NCI-H748 (cell line): ENCODE results near the gene ZNF438.
"Not testable (repeated sequence)": the region's sequence is repeated elsewhere in the genome, so short reads cannot be mapped to it uniquely, and the experiment has no call there.

ENCODE experiments used
- DNase-seq: peaks from one replicate; lab custom pipeline; 2025; ENCODE audit not compliant: unreplicated experiment; lab: John Stamatoyannopoulos, UW

The ZNF438 gene

DNA sequence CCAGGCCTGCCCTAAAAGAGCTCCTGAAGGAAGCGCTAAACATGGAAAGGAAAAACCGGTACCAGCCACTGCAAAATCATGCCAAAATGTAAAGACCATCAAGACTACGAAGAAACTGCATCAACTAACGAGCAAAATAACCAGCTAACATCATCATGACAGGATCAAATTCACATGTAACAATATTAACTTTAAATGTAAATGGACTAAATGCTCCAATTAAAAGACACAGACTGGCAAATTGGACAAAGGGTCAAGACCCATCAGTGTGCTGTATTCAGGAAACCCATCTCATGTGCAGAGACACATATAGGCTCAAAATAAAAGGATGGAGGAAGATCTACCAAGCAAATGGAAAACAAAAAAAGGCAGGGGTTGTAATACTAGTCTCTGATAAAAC lies 82.4 kb downstream of the ZNF438 start:
- DNase-seq, result not testable (repeated sequence)

DNA sequence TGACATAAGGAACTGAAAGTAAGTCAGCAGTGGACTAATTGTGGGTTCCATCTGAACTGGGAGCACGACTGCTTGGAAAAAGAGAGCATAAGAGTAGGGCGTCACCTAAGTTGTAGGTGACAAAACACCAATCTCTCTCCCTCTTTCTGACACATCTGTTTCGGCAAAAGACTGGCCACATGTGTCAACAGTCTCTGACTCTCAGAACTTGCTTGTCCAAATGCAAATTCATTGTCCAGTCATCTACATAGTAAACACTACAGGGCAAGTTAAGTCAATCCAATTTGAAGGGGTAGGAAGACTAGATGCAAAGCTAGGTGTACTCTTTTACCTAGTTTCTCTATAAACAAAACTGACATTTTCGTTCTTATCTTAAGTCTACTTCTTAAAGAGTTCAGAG lies 87.7 kb downstream of the ZNF438 start:
- no peak for DNase-seq

DNA sequence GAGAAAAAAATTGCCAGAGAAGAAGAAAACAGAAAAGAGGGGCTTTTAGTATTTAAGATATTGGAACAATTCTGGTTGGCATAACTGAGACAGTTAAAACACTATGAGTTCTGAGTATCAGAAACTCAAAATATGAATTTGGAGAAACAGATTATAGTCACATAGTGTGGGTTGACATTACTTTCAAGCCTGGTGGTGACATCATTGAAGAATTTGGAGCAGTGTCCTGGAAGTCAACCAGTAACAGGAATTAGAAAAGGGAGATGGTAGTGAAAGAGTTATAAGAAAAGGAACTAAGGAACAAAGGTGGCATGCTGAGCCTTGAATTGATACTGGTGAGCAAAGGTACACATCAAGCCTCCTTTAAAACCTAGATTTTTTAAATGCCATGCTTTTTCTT lies 88.2 kb downstream of the ZNF438 start:
- DNase-seq, result no peak

DNA sequence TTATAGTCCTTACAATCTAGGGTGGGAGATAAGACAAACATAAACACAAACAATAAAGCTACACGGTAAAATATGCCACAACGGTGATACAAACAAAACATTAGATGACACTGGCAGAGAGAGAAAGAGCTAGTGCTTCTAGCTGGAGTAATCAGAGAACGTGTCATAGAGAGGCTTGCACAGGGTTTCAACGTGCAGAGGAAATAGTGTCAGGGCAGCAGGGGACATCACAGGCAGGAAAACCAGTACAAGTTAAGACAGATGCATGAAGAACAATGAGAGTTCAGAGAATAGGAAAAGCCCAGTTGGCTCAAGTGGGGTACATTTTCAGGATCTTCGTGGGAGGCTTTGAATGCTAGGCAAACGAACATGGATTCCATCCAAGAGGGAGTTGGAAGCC lies 91.4 kb downstream of the ZNF438 start:
- no peak for DNase-seq

DNA sequence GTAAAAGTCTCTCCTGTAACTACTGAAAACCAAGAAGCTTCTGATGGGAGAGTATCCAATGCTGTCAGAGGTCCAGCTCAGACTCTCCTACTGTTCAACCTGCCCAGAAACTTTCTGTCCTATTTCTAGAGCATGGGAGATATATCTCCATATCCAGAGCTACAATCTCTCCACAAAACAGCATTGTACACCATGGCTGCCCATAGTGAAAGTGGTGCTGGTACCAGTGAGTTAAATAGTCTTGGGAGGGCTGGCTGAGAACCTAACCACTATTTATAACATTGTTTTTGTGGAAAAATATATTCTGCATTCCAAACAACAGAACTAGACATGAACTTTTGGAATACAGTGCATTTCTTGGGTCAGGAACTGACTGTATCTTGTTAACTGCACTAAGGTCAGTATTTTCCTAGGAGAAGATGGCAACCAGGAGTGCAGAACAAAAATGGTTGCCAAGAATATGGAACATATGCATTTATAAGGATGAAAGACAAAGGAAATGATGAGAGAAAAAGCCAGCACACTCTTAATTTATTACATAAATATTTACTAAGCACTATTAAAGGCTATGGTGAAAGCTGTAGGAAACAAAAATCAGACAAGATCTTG lies 91.9 kb downstream of the ZNF438 start:
- DNase-seq, result no peak

DNA sequence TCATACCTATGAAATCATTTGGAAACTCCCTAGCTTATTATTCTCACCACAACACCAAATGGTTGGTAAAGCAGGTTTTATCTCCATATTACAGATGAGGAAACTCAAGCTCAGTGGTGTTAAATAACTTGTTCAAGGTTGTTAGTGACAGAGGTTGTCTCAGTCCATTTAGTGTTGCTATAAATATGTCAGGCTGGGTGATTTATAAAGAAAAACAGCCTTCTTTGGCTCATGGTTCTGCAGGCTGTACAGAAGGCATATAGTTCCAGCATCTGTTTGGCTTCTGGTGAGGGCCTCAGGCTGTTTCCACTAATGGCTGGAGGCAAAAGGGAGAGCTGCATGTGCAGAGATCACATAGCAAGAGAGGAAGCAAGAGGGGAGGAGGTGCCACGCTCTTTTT lies 96.6 kb downstream of the ZNF438 start:
- no peak for DNase-seq

DNA sequence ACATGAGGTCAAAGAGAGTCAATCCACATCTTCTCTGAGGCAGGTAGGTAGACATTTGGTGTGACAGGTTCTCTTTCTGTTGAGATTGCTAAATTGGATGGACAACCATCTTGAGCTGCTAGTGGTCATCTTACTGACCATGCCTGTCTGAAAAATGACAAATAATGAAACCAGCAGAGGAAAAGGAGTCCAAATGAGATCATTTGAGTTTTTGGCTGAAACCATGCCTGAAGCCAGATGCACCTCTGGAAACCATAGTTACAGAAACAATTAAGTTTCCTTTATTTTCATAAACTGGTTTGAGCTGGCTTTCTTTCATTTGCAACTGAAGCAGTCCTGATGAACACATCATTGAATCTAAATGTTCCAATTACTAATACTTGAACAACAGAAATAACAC lies 100.6 kb downstream of the ZNF438 start:
- DNase-seq, result no peak

DNA sequence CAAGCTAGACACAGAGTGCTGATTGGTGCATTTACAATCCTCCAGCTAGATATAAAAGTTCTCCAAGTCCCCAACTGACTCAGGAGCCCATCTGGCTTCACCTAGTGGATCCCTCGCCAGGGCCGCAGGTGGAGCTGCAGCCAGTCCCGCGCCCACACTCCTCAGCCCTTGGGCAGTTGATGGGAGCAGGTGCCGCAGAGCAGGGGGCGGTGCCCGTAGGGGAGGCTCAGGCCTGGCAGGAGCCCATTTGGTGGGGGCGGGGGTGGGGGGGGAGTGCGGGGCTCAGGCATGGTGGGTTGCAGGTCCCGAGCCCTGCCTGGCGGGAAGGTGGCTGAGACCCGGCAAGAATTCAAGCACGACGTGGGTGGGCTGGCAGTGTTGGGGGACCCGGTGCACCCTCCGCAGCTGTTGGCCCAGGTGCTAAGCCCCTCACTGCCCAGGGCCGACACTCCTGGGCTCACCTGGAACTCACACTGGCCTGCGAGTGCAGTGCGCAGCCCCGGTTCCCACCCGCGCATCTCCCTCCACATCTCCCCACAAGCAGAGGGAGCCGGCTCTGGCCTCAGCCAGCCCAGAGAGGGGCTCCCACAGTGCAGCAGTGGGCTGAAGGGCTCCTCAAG lies 101.7 kb downstream of the ZNF438 start:
- DNase-seq, result no peak

DNA sequence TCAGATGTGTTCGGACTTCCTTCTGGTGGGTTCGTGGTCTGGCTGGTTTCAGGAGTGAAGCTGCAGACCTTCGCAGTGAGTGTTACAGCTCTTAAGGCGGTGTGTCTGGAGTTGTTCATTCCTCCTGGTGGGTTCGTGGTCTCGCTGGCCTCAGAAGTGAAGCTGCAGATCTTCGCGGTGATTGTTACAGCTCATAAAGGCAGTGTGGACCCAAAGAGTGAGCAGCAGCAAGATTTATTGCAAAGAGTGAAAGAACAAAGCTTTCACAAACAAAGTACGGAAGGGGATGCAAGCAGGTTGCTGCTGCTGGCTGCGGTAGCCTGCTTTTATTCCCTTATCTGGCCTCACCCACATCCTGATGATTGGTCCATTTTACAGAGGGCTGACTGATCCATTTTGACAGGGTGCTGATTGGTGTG lies 102.3 kb downstream of the ZNF438 start:
- DNase-seq, result not testable (repeated sequence)

DNA sequence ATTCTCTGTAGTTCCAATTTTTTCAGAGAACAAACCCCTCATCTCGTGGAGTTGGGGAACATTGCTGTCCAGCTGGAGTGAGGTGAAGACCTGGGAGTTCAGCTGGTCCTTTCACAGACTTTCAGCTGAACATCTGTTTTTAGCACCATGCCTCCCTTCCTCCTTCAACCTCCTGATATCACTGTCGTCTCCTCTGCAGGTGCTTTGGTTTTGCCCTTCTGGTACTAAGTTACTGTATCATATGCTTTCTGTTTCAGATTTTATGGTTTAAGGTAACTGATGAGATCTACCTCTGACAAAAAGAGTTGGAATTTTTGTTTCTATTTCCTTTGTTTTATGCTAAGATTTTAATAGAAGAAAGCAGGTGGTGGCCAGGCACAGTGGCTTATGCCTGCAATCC lies 102.9 kb downstream of the ZNF438 start:
- DNase-seq, result no peak

DNA sequence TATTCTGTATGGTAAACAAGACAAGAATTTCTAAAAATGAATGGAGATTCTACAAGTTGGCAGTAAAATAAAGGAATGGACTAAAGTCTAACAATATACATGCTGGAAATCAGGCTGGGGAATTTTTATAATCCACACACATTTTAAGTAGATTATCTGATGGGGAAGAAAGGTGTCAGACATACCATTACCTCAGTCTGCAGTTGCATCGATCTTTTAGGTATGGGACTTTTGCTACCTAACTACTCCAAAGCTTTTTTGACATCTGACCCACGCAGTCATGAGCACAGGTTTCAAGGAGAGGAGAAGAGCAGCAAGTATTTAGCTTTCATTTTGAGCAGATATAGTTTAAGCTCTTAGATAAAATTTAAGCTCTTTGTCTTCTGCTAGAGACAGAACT lies 113.0 kb downstream of the ZNF438 start:
- no peak for DNase-seq

DNA sequence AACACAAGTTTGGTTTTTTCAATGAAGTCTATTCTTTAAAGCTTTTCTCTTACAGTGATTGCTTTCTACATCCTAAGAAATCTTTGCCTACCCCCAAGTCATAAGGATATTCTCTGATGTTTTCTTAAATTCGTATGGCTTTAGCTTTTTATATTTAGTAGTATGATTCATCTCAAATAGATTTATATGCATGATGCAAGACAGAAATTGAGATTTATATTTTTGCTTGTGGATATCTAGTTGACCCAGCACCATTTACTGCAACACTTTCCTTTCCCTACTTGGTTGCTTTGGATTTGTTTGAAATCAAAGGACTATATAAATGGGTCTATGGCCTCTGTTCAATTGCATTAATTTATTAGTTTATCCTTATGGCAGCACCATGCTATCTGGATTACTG lies 113.9 kb downstream of the ZNF438 start:
- DNase-seq, result no peak

DNA sequence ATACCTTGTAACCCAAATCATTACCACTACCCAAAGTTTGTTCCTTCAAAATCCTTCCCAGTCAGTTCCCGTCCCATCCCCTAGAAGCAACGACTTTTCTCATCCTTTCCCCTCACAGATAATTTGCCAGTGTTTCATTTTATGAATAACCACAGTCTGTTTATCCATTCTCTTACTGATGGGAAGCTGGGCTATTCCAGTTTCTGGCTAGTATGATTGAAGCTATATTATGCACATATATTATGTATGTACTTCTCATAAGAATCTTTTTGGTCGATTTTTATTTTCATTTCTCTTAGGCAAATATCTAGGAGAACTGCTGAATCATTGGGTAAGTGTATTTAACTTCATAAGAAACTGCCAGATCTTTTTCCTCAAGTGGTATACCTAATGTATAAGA lies 114.6 kb downstream of the ZNF438 start:
- no peak for DNase-seq

DNA sequence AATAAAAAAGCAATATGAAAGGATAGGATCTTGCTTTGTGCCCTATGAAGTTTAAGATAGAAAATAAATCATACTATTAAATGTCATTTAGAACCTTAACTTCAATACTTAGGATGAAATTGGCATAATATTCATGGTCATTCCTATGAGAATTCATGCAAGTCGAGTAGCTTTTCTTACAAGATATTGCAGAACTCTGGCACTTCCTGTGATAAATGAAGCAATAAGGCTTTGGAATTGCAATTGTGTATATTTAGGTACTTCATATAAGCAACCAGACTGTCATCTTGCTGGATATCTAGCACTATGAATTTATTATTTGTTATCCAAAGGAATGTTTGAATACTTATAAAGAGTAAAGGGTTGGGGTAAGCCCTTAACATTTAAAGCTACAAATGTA lies 116.5 kb downstream of the ZNF438 start:
- no peak for DNase-seq

DNA sequence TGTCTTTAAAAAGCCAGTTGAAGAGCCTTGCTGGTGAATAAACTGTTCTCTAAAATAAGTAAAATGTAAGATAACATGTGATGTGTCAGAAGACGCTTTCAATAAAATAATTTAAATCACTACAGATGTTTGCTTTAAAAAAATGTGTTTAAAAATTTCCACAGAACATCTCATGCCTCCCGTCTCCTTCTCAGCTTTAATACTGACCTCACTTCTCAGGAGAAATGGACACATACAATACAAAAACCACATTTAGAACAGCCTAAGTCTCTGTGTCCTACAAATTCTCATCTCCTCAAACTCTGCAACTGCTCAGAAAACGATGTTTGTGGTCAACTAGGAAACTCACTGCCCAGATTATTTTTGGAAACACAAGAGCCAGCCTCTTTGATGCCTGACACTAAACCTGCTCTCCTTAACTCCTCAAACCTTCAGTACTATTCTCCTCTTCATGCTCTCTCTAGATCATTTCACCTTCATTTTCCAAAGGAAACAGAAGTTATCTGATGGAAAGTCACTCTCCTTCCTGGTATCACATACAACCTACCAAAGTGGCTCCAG lies 120.3 kb downstream of the ZNF438 start:
- no peak for DNase-seq

DNA sequence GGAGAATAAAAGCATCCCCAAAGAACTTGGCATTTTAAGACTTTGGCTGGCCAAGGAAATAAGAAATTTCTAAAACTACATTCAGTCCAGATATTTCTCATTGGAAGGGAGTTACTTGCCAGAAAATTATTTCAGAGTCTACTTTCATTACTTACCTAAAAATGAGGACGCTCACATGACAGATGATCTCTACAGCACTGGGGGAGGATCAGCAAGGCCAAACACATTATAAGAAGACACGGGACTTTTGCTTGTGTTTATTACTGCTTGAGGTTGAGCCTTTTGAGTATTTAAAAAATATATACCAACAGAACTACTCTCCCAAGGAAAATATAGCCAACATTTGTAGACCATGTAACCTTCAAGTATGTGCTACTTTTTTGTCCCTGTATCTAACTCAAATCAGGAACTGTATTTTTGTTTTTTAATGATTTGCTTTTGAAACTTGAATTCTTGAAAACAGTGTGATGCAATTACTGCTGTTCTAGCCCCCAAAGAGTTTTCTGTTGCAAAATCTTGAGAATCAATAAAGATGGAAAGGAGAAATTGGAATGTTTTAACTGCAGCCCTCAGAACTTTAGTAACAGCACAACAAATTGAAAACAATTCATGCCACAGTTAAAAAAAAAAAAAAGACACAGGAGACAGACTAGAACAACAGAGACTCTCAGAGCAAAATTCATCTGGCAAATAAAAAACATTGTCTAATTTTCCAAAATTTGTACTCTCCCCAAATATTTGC lies 128.1 kb downstream of the ZNF438 start:
- no peak for DNase-seq

DNA sequence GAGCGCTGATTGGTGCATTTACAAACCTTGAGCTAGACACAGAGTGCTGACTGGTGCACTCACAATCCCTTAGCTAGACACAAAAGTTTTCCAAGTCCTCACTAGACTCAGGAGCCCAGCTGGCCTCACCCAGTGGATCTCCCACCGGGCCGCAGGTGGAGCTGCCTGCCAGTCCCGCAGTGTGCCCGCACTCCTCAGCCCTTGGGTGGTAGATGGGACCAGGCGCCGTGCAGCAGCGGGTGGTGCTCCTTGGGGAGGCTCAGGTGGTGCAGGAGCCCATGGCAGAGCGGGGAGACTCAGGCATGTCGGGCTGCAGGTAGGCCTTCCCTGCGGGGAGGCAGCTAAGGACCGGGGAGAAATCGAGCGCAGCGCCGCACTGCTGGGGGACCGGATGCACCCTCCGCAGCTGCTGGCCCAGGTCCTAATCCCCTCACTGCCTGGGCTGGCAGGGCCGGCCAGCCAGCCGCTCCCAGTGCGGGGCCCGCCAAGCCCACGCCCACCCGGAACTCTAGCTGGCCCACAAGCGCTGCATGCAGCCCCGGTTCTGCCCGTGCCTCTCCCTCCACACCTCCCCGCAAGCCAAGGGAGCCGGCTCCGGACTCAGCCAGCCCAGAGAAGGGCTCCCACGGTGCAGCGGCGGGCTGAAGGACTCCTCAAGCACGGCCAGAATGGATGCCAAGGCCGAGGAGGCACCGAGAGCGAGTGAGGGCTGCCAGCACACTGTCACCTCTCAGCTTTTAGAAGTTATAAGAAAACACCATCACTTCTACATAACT lies 128.9 kb downstream of the ZNF438 start:
- DNase-seq, result no peak

DNA sequence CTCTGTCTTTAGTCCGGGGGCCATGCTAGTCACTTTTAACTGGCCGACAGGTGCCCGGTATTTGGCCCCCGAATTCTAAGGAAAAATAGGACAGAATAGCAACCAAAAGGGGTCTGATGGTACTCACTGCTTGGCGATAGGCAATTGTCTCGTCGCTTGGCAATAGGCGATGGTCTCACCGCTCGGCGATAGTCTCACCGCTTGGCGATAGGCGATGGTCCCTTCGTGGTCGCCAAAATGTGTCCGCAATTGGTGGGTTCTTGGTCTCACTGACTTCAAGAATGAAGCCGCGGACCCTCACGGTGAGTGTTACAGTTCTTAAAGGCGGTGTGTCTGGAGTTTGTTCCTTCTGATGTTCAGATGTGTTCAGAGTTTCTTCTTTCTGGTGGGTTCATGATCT lies 130.2 kb downstream of the ZNF438 start:
- not testable (repeated sequence) for DNase-seq

DNA sequence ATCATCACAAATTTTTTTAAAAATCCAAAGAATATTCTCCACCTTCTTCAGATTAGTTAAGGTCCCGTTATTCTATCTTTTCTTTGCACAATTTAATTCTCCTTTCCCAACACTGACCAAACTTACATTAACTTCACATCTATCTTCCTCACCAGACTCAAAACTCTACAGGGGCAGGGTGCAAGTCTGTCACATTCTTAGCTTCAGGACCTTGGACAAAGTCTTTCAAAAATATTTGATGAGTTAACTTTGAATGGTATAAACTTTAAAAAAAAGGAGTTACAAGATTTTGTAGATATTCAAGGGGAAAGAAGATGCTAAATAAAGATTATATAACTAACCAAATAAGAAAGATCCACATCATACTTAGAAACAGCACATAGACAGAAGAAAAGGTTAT lies 132.7 kb downstream of the ZNF438 start:
- no peak for DNase-seq

DNA sequence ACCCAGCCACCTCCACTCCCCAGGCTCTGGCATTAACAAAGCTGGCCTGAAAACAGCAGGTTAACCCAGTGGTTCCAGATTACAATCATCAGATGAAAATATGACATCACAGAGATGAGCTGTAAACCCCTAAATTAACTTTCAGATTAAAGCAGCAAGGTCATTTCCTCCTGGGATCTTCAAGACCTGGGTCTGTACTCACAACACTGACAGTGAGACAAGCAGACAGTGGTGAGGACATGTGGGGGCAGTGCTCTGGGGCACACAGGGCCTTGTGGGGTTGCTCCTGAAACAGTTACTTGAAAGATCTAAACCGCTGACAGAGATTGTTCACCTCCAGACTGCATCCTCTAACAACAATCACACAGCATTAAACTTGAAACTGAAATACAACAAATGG lies 134.1 kb downstream of the ZNF438 start:
- DNase-seq, result no peak

DNA sequence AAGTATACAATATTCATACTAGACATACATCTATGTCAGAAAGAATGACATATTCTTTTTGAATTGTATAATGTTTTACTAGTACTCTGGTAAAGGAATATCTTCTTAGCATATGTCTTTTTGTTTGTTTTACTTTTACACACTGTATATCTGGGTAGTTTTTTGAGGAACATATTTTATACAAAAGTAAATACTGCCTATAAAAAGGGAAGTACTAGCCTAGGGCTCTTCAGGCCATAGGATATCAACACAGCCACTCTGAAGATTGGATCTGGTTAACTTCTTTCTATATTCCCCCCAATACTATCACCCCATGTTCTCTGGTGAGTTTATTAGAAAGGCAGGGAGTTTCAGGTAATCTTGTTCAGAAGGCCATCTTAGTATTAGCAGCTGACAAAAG lies 134.6 kb downstream of the ZNF438 start:
- DNase-seq, result no peak
